Measurements from ENCODE around the gene NRF1. TPM values are rescaled to one million over a fixed set of nuclear protein-coding genes. Genes with fewer than 3 reads are reported as not detected.
"Not testable (repeated sequence)": the region's sequence is repeated elsewhere in the genome, so short reads cannot be mapped to it uniquely, and the experiment has no call there.

NRF1 gene
- polyA plus RNA-seq, 1 experiment, result 10.3 TPM

GRCh38 chr7:129667551-129667950 is 56.0 kb downstream of the NRF1 start:
- DNase-seq (ENCODE audit: low read depth, low spot score), result no peak
- TF ChIP-seq, protein P1, sequence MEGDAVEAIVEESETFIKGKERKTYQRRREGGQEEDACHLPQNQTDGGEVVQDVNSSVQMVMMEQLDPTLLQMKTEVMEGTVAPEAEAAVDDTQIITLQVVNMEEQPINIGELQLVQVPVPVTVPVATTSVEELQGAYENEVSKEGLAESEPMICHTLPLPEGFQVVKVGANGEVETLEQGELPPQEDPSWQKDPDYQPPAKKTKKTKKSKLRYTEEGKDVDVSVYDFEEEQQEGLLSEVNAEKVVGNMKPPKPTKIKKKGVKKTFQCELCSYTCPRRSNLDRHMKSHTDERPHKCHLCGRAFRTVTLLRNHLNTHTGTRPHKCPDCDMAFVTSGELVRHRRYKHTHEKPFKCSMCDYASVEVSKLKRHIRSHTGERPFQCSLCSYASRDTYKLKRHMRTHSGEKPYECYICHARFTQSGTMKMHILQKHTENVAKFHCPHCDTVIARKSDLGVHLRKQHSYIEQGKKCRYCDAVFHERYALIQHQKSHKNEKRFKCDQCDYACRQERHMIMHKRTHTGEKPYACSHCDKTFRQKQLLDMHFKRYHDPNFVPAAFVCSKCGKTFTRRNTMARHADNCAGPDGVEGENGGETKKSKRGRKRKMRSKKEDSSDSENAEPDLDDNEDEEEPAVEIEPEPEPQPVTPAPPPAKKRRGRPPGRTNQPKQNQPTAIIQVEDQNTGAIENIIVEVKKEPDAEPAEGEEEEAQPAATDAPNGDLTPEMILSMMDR (IDR thresholded peaks at IDR 0.05; ENCODE audit: low read depth, low read length), result no peak
- H3K27me3 ChIP-seq (ENCODE audit: control insufficient read depth, insufficient read depth, low read length), result no peaks in the 10 kb centered on the region
- ChIA-PET CTCF (interaction anchor here (1.2 kb wide), 1 partner anchor 158 kb away, joined by 3 read pairs; no protein-coding TSS in a partner anchor), POLR2A (no interaction called here)
- no peak overlapping the region for H3K27ac ChIP-seq (ENCODE audit: low read depth, low read length)
- H3K4me3 ChIP-seq (ENCODE audit: low read depth, low read length), result no peak overlapping the region
- peaks cover 2% of the 10 kb centered on the region; the same call in 1 of the 2 replicates for H3K9me3 ChIP-seq (ENCODE audit: control insufficient read depth, insufficient read depth, low read length)

DNA sequence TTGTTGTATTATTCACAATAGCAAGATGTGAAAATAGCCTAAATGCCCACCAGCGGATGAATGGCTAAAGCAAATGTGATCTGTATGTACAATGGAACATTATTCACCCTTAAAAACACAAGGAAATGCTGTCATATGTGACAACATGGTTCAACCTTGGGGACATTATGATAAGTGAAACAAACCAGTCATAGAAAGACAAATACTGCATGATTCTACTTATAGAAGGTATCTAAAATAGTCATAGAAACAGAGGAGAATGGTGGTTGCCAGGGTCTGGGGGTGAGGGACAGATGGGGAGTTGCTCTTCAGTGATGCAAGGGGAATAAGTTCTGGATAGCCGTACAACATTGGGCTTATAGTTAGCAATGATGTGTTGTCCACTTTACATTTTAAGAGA is 58.4 kb downstream of the NRF1 start:
- DNase-seq (ENCODE audit: low read depth, low spot score), result no peak
- Histone ChIP-seq H3K9me3 (ENCODE audit: control insufficient read depth, insufficient read depth, low read length) (peaks cover 7% of the 10 kb centered on the region), H3K27ac (ENCODE audit: low read depth, low read length) (no peak overlapping the region), H3K4me3 (ENCODE audit: low read depth, low read length) (no peak overlapping the region), H3K27me3 (ENCODE audit: control insufficient read depth, insufficient read depth, low read length) (no peaks in the 10 kb centered on the region)
- TF ChIP-seq, protein P1 (IDR thresholded peaks at IDR 0.05; ENCODE audit: low read depth, low read length), result no peak
- POLR2A ChIA-PET, result no interaction called here
- CTCF ChIA-PET, result no interaction called here

GRCh38 chr7:129670656-129671055 is 59.1 kb downstream of the NRF1 start:
- CTCF ChIA-PET, result no interaction called here
- no peak for DNase-seq (ENCODE audit: low read depth, low spot score)

GRCh38 chr7:129671266-129671665 is 59.7 kb downstream of the NRF1 start:
- TF ChIP-seq, protein P1 (IDR thresholded peaks at IDR 0.05; ENCODE audit: low read depth, low read length), result no peak
- POLR2A ChIA-PET, result no interaction called here
- Histone ChIP-seq H3K27ac (ENCODE audit: low read depth, low read length) (no peak overlapping the region), H3K27me3 (ENCODE audit: control insufficient read depth, insufficient read depth, low read length) (no peaks in the 10 kb centered on the region), H3K9me3 (ENCODE audit: control insufficient read depth, insufficient read depth, low read length) (peaks cover 7% of the 10 kb centered on the region), H3K4me3 (ENCODE audit: low read depth, low read length) (no peak overlapping the region)
- no peak for DNase-seq (ENCODE audit: low read depth, low spot score)
- CTCF ChIA-PET, result no interaction called here

More at GRCh38 chr7:129670656-129671055, 59.1 kb downstream of the NRF1 start:
- Histone ChIP-seq H3K27ac (ENCODE audit: low read depth, low read length) (no peak overlapping the region), H3K4me3 (ENCODE audit: low read depth, low read length) (no peak overlapping the region), H3K9me3 (ENCODE audit: control insufficient read depth, insufficient read depth, low read length) (peaks cover 7% of the 10 kb centered on the region), H3K27me3 (ENCODE audit: control insufficient read depth, insufficient read depth, low read length) (no peaks in the 10 kb centered on the region)
- POLR2A ChIA-PET, result no interaction called here
- TF ChIP-seq, protein P1 (IDR thresholded peaks at IDR 0.05; ENCODE audit: low read depth, low read length), result no peak

DNA sequence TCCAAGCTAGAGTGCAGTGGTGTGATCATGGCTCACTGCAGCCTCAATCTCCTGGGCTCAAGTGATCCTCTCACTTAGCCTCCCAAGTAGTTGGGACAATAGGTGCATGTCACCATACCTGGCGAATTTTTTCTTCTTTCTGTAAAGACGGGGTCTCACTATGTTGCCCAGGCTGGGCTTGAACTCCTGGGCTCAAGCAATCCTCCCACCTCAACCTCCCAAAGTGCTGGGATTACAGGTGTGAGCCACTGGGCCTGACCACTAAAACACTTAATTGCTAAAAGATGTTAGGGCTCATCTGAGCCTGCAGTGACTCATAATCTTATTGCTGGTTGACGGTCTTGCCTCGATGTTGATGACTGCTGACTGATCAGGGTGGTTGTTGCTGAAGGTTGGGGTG is 63.0 kb downstream of the NRF1 start:
- H3K4me3 ChIP-seq (ENCODE audit: low read depth, low read length); H3K27me3 ChIP-seq (ENCODE audit: control insufficient read depth, insufficient read depth, low read length); DNase-seq (ENCODE audit: low read depth, low spot score); H3K27ac ChIP-seq (ENCODE audit: low read depth, low read length); H3K9me3 ChIP-seq (ENCODE audit: control insufficient read depth, insufficient read depth, low read length): not testable (repeated sequence)
- ChIA-PET POLR2A (interaction anchor here (0.6 kb wide), 1 partner anchor 15 kb away, joined by 3 read pairs; no protein-coding TSS in a partner anchor), CTCF (interaction anchor here (1.8 kb wide), 1 partner anchor 336 kb away, joined by 4 read pairs; no protein-coding TSS in a partner anchor)
